ENCODE measurements around the gene RCAN1.

- peak; percentile 48 to 51 for TF ChIP-seq CTCF (IDR thresholded peaks at IDR 0.05)
- no peak for TF ChIP-seq EP300 (IDR thresholded peaks at IDR 0.05)
- TF ChIP-seq POLR2A (IDR thresholded peaks at IDR 0.05): no peak
Observed at GRCh38 chr21:34544032-34544496, 70.8 kb downstream of the RCAN1 start.

Measured in suprapubic skin (tissue), 3 donors.